GM20000 (cell line): ENCODE data around the gene OXCT1.
"Not testable (repeated sequence)": the region's sequence is repeated elsewhere in the genome, so short reads cannot be mapped to it uniquely, and the experiment has no call there.

Experiments
- DNase-seq: peaks from one replicate; pipeline ENCODE4 v3.0.0; 2012; ENCODE audit warnings: low spot score
- CTCF ChIP-seq: IDR thresholded peaks from 2 replicates; pipeline ENCODE4 v1.5.1; 2012; ENCODE audit warnings: mild to moderate bottlenecking, control low read depth; ENCODE audit errors: extremely low read depth, missing control alignments

The OXCT1 gene

DNA sequence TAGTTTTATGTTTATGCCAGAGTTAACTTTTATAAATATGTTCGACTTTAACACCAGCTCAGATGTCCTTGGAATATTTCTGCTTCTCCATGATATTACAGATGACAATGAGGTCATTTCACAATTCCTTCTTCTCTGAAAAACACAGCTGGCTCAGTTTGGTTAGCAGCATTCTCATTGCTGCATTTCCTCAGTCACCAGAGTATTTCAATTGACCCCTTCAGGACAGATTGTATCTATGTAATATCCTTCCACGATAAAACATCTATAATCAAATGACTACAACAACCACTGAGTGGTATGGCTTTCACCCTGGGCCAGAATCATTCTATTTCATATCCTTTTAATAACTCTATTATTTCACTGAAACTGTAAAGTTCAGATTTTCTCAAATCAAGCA lies 148.7 kb downstream of the OXCT1 start:
- no peak for DNase-seq
- no peak for TF ChIP-seq CTCF

GRCh38 chr5:41716382-41716781 lies 153.8 kb downstream of the OXCT1 start:
- DNase-seq, result no peak
- TF ChIP-seq CTCF, result no peak

GRCh38 chr5:41714446-41714845 lies 155.8 kb downstream of the OXCT1 start:
- DNase-seq, result not testable (repeated sequence)

DNA sequence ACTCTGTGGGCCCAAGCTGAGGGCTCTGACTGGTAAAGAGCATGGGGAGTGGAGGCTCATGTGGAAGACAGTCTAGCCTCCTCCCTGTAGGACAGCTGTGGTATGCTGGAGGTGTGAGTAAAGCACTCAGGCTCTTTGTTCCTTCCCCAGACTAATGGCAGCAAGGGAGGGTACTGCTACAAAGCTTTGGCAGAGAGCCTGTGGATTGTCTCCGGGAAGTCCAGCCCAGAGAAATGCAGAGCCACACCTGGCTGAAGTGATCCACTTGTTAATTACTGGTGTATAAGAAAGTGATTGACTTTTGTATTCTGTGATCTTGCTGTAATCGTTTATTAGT lies 161.7 kb downstream of the OXCT1 start:
- DNase-seq, result no peak
- no peak for TF ChIP-seq CTCF

- peak; percentile 42 for DNase-seq
- peak; percentile 38 for TF ChIP-seq CTCF
These were observed 162.2 kb downstream of the OXCT1 start for GRCh38 chr5:41707853-41708603.

DNA sequence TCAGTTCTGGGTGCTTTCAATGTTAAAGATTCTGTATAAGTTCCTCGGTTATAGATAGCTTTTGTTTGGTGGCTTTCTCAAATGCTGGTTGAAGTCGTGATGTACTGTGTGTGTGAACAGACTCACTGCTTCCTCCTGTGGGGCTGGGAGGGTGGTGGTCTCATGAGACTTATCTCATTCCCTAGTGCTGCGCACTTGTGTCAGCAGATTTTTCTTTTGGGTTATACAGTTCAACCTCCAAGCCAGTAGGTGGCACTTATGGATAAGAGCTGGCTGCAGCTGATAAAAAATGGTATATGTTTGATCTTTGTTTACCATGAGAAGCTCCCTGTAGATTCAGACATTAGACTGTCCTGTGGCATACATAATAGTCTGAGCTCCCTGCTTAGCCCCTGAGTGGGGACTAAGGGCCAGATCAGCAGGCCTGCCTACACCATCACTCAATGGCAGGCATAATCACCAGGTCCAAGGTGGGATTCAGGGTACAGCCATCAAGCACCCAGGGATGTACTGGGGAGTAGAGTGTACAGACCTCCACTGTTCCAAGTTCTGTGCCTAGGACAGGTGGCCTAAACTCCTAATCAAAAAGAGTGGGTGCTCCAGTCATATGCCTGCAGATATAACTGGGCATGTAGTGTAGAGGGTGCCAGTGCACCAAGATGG lies 174.2 kb downstream of the OXCT1 start:
- TF ChIP-seq CTCF, result no peak
- DNase-seq, result peak; percentile 8

- no peak for DNase-seq
- no peak for TF ChIP-seq CTCF
These were observed 183.5 kb downstream of the OXCT1 start for GRCh38 chr5:41686767-41687166.

- TF ChIP-seq CTCF, result no peak
- no peak for DNase-seq
These were observed 184.0 kb downstream of the OXCT1 start for GRCh38 chr5:41686191-41686590.
